Measurements from ENCODE around the gene KATNA1.

- TF ChIP-seq CTCF (IDR thresholded peaks at IDR 0.05; ENCODE audit: low read length): no peak
- no peak for TF ChIP-seq EZH2 (IDR thresholded peaks at IDR 0.05; ENCODE audit: borderline replicate concordance, low read length)
Measured at GRCh38 chr6:149634315-149634714, 14.2 kb downstream of the KATNA1 start.
